B cell (primary cell): ENCODE results near the gene ZC3H12C.

ENCODE experiments used
- EZH2 ChIP-seq: IDR thresholded peaks from 2 replicates; pipeline ENCODE4 v1.6.1; 2012; ENCODE audit warnings: borderline replicate concordance, low read depth, mild to moderate bottlenecking, moderate library complexity, low read length; ENCODE audit not compliant: insufficient read depth, poor library complexity, severe bottlenecking
- TF ChIP-seq, protein P1 (sequence below): fragments of 200-600 bp; IDR thresholded peaks from one replicate; pipeline ENCODE4 v1.8.0; 2022; ENCODE audit warnings: antibody characterized with exemption, mild to moderate bottlenecking

DNA sequence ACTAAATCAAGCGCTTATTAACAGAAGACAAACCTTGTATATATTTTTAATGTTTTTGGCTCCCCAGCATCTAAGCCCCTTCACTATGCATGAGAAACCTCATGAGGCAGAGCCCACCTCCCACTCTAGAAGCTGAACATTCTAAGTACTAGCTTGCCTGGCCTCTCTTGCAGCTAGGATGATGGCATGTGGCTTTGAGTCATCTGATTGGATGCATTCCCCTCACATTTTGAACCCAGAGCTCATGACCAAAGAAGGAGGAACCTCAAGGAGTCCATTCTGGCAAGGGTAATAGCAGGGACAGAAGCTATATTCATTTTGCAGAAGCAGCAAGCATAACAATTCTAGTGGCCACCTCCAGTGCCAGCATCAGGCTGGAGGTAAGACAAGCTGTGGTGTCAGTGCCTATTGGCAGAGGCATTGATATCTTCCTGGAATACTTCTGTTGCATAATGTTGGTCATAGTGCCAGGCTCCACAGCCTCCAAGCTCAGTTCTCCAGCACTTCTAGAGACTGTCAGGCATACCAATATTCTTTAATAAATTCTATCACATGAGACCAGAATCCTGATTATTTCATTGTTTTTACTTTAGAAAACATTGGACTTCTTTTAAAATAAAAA, 14.2 kb upstream of the ZC3H12C start:
- TF ChIP-seq, protein P1, sequence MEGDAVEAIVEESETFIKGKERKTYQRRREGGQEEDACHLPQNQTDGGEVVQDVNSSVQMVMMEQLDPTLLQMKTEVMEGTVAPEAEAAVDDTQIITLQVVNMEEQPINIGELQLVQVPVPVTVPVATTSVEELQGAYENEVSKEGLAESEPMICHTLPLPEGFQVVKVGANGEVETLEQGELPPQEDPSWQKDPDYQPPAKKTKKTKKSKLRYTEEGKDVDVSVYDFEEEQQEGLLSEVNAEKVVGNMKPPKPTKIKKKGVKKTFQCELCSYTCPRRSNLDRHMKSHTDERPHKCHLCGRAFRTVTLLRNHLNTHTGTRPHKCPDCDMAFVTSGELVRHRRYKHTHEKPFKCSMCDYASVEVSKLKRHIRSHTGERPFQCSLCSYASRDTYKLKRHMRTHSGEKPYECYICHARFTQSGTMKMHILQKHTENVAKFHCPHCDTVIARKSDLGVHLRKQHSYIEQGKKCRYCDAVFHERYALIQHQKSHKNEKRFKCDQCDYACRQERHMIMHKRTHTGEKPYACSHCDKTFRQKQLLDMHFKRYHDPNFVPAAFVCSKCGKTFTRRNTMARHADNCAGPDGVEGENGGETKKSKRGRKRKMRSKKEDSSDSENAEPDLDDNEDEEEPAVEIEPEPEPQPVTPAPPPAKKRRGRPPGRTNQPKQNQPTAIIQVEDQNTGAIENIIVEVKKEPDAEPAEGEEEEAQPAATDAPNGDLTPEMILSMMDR = no peak
- TF ChIP-seq EZH2 = no peak
